Vagina (tissue), 2 donors: Measurements from ENCODE around the gene IER5. TPM values are rescaled to one million over a fixed set of nuclear protein-coding genes. Genes with fewer than 3 reads are reported as not detected.

Source experiments
- DNase-seq, 2 donors: peaks; one replicate each; pipeline ENCODE4 v3.0.0-alpha.2; 2017; ENCODE audit errors: extremely low spot score in 2 of 2
- H3K27ac ChIP-seq: fragments of 200-600 bp; sonication (generic); one replicate; pipeline ENCODE4 v1.5.1; 2019
- H3K27me3 ChIP-seq: fragments of 200-600 bp; sonication (generic); one replicate; pipeline ENCODE4 v1.5.1; 2019
- H3K36me3 ChIP-seq, 2 donors: fragments of 200-600 bp; sonication (generic); one replicate each; pipeline ENCODE4 v1.5.1; 2017 to 2019
- H3K4me1 ChIP-seq: fragments of 200-600 bp; sonication (generic); one replicate; pipeline ENCODE4 v1.5.1; 2019
- H3K4me3 ChIP-seq, 2 donors: fragments of 200-600 bp; sonication (generic); 1 replicate in 1 of 2; 2 replicates in 1 of 2; pipeline ENCODE4 v1.5.1; 2016 to 2019
- H3K9me3 ChIP-seq: fragments of 200-600 bp; sonication (generic); one replicate; pipeline ENCODE4 v1.5.1; 2019
- CTCF ChIP-seq, 3 experiments: fragments of 450-650 bp in 2 of 3; fragments of 200-600 bp in 1 of 3; sonication (generic) in 1 of 3; IDR thresholded peaks; one replicate each; pipeline ENCODE4 v1.5.1; 2017 to 2019; ENCODE audit warnings: antibody characterized with exemption in 3 of 3, mild to moderate bottlenecking in 2 of 3, moderate library complexity in 2 of 3
- POLR2A ChIP-seq, 2 donors: fragments of 450-650 bp; IDR thresholded peaks; one replicate each; pipeline ENCODE4 v1.6.1; 2017; ENCODE audit warnings: antibody characterized with exemption in 2 of 2, mild to moderate bottlenecking in 2 of 2, moderate library complexity in 2 of 2
- POLR2AphosphoS5 ChIP-seq, 2 donors: sonication (generic); formaldehyde crosslinking; IDR thresholded peaks; one replicate each; pipeline ENCODE4 v1.9.0; 2017; ENCODE audit warnings: antibody characterized with exemption in 2 of 2, mild to moderate bottlenecking in 2 of 2, low read depth in 1 of 2; ENCODE audit not compliant: insufficient read depth in 1 of 2
- intact Hi-C: fragments of 100-400 bp; cut with DNase I; formaldehyde crosslinking; loops from one replicate; pipeline ENCODE4 v1.15.1; 2023
- total RNA-seq: library from RNA; depleted of rRNA; stranded (reverse); fragments of >200 nt; gene quantifications from one replicate; pipeline ENCODE4 v1.2.3, GENCODE V29; 2016

The IER5 gene
- total RNA-seq, 1 donor from 2014 or later, result 13.0 TPM

- no peak for DNase-seq
- H3K36me3 ChIP-seq, result no peaks in the 10 kb centered on the region
- no peak for TF ChIP-seq CTCF (IDR thresholded peaks at IDR 0.05)
- TF ChIP-seq POLR2A (IDR thresholded peaks at IDR 0.05), result no peak
- no peak for TF ChIP-seq POLR2AphosphoS5 (IDR thresholded peaks at IDR 0.05; ENCODE audit: insufficient read depth in 1 of 2, low read depth in 1 of 2)
- peaks cover 37% of the 10 kb centered on the region for H3K4me1 ChIP-seq
- intact Hi-C loops, result no loop called here
- H3K4me3 ChIP-seq, result no peak overlapping the region
- H3K27ac ChIP-seq, result no peak overlapping the region
- no peaks in the 10 kb centered on the region for H3K27me3 ChIP-seq
- H3K9me3 ChIP-seq, result no peaks in the 10 kb centered on the region
These were observed 21.5 kb downstream of the IER5 start for GRCh38 chr1:181110013-181110412.

DNA sequence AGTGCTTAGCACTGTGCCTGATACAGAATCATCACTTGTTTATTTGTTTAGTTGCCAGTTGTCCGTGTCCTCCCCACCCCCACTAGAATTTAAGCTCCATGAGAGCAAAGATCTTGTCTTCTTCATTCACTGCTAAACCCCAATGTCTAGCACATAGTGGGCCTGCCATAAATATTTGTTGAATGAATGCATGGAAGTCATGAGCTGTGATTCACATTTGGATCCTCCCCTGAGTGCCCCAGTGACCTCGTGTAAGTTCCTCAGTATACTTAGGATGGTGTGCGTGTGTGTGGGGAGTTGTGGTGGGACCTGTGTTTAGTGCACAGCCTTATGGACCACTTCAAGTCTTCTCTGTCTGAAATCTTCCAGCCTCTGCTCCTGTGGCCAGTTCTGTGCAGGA, 23.1 kb downstream of the IER5 start:
- peak overlapping the region; percentile 72 for H3K27ac ChIP-seq
- peaks cover 27% of the 10 kb centered on the region for H3K4me1 ChIP-seq
- intact Hi-C loops, result no loop called here
- H3K9me3 ChIP-seq, result no peaks in the 10 kb centered on the region
- TF ChIP-seq CTCF (IDR thresholded peaks at IDR 0.05), result no peak
- no peak for TF ChIP-seq POLR2AphosphoS5 (IDR thresholded peaks at IDR 0.05; ENCODE audit: insufficient read depth in 1 of 2, low read depth in 1 of 2)
- no peak for TF ChIP-seq POLR2A (IDR thresholded peaks at IDR 0.05)
- no peaks in the 10 kb centered on the region for H3K27me3 ChIP-seq
- H3K4me3 ChIP-seq, result no peak overlapping the region
- no peak for DNase-seq
- no peaks in the 10 kb centered on the region for H3K36me3 ChIP-seq

DNA sequence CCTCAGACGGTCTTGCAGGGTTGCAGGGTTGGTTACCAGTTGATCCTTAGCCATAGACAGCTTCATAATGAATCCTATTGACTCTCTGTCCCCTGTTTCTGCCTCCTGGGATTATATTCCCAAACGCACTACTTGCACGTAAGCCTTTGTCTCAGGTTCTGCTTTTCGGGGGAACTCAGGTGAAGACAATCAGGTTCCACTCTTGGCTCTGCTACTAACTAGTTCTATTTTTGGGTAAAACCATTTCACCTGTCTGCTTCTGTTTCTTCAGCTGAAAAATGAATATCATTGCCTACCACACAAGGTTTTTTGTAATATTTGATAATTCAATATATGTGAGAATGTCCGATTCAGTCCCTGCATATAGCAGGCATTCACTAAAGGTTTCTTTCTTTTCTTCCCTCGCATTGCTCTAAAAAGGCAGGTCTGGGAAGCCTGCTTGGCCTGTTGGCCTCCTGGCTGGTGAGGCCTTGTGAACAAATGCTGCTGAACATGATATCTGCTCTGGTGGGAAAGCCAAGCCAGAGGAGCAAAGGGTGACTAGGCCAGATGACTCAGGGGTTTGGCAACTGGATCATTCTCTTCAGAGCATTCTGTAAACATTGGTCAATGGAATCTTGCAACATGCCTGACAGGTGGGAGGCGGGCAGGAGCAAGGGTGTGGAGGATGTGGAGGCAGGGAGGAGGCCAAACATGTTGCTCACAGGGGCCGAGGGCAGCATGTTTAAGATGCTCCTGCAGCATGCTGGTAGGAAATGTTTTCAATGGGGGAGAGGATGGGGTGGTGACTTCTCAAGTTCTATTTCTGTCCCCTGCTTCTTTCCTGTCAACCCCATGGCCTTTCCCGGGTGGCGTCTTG, 23.8 kb downstream of the IER5 start:
- Histone ChIP-seq H3K9me3 (no peaks in the 10 kb centered on the region), H3K36me3 (no peaks in the 10 kb centered on the region), H3K4me3 (no peak overlapping the region), H3K4me1 (peaks cover 25% of the 10 kb centered on the region), H3K27ac (peak overlapping the region; percentile 72), H3K27me3 (no peaks in the 10 kb centered on the region)
- intact Hi-C loops, result no loop called here
- DNase-seq, result peak in 1 of 2 donors; percentile 98
- TF ChIP-seq POLR2AphosphoS5 (IDR thresholded peaks at IDR 0.05; ENCODE audit: insufficient read depth in 1 of 2, low read depth in 1 of 2), result peak; percentile 79 to 85
- no peak for TF ChIP-seq POLR2A (IDR thresholded peaks at IDR 0.05)
- no peak for TF ChIP-seq CTCF (IDR thresholded peaks at IDR 0.05)

DNA sequence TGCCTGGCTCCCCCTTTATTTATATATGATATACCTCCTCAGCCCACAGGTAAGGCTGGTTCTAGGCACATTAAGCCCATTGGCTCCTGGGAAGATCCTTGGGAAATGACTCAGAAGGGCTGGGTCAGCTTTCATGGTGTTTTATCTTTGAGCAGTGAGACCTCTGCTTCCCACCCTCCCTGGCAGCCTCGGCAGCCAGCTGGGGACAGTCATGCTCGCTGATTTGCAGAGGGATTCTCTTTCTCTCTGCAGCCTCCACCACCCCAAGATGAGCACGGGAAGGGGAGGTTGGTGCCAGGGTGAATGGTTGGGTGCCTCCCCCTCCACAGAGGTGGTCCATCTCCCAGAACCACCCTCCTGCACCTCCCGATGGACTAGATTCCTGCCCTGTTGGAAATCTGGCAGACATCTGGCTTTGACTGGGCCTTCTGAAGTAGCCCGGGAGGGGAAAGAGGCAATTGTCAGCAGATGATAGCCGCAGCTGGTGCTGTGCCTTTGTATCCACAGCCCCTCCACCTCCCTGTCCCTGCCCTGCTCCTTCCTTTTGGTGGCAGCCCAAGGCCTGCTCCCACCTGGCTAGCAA, 24.6 kb downstream of the IER5 start:
- Histone ChIP-seq H3K9me3 (no peaks in the 10 kb centered on the region), H3K27ac (peak overlapping the region; percentile 72), H3K27me3 (no peaks in the 10 kb centered on the region), H3K36me3 (no peaks in the 10 kb centered on the region), H3K4me3 (no peak overlapping the region), H3K4me1 (peaks cover 33% of the 10 kb centered on the region)
- TF ChIP-seq CTCF (IDR thresholded peaks at IDR 0.05) (no peak), POLR2A (IDR thresholded peaks at IDR 0.05) (no peak), POLR2AphosphoS5 (IDR thresholded peaks at IDR 0.05; ENCODE audit: insufficient read depth in 1 of 2, low read depth in 1 of 2) (no peak)
- DNase-seq, result no peak
- intact Hi-C loops, result no loop called here
